Erythroblast (primary cell): ENCODE data around the gene SNX5.
A peak's percentile ranks its signal among the peaks of the same experiment; 100 is the strongest.

Experiments
- DNase-seq, 2 experiments: peaks; one replicate each; lab custom pipeline; 2025; lab: John Stamatoyannopoulos, UW
- GATA1 ChIP-seq: IDR thresholded peaks from 2 replicates; pipeline ENCODE4 v1.6.1; 2011; ENCODE audit warnings: low read depth, mild to moderate bottlenecking, control low read depth, low read length, moderate library complexity
- POLR2A ChIP-seq: IDR thresholded peaks from 2 replicates; pipeline ENCODE4 v1.6.1; 2011; ENCODE audit warnings: mild to moderate bottlenecking, low read length

Gene SNX5

DNA sequence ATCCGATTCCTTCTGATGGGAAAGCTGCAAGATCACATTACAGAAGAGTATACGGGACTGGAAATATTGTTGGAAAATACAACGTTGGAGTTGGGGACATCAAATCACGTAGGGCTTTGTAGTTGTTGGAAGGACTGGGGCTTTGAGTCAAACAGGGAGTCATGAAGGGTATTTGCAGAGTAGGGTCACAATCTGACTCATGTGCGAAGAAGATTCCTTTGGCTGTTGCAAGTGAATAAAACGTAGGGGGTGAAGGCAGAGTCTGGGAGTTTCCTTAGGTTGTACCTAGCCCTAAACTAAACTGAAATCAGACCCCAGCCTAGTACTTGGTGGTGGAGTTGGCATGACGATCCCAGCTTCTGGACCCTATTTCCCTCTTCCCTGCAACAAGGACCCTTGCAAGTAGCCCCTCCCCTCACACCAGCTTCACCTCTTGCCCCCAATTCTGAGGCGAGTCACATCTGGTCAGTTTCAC lies 32.3 kb downstream of the SNX5 start:
- DNase-seq, result no peak

DNA sequence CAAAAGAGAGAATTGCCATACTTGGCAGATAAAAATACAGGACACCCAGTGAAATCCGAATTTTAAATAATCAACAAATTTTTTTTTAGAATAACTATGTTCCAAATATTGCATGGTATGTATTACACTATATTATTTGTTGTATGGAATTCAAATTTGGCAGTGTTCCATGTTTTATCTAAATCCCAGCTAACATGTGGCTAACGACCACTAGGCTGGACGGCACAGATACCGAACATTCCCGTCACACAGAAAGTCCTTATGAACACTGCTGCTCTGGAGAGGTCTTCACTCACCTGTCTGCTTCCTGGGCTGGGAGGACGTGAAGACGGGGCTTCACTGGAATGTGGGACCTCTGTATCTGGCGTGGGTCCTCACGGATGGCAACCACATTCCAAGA lies 32.8 kb downstream of the SNX5 start:
- TF ChIP-seq POLR2A, result no peak
- TF ChIP-seq GATA1, result no peak
- peak in 1 of 2 experiments; percentile 10 for DNase-seq

More for the DNA sequence above, 32.3 kb downstream of the SNX5 start:
- no peak for TF ChIP-seq GATA1

DNA sequence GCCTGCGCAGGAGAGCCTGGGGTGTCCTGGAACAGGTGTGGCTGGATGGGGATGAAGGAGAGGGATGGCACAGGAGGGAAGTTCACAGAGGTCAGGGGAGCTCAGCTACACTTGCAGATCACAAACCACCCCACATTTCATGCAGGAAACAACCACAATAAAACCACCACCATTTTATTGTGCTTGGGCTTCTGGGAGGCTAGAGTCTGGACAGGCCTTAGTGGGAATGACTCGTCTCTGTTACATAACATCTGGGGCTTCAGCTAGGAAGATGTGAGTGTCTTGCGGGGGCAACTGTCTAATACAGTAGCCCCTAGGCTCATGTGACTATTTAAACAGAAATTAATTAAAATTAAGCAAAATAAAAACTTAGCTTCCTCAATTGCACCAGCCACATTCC lies 33.4 kb downstream of the SNX5 start:
- DNase-seq, result no peak
- no peak for TF ChIP-seq GATA1
- no peak for TF ChIP-seq POLR2A

DNA sequence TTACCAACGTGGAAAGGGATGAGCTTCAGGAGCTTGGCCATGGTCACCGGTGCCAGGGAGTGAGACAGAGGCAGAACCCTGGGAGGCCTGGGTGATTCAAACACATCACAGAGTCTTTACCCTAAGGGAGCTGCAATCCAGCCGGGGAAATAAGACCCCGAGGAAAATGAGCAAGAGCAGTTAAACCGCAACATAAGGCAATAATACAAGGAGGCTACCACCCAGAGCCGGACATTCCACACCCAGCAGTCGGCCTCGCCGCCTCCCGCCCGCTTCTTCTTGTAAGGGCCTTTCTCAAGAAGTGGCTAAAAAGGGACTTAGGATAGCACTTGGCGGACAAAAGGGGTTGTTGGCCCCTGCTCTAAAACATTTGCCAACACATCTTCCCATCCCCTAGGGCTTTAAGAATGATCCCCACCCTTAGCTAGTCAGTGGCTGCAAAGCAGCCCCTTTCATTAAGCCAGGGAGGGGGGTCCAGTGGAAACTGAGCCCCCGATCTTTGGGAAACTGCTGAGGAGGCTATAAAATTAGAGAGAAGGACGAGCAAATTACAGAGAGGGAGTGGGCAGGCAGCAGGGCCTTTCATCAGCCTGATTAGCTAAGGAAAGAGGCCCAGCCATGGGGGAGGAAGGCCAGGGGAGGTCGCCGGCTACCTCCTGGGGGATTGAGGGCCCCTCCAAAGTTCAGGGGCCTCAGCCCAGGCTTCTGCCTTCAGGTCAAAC lies 34.3 kb downstream of the SNX5 start:
- DNase-seq, result no peak

DNA sequence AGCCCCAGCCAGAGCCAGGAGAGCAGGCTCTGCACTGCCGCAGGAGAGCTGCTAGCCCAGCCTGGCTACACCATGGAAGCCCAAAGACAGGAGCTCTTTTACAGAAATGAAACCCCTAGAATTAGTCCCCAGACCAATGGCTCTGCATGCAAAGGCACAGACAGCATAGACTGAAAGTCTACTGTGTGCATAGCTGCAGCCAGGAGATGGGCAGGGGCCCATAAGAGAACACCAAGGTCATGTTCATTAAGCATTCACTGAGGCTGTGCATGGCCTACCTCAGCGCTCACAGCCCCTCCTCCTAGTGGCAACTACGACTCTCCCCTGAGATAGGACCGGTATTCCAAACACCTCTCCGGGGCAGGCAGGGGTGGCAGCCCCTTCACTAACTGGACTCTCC lies 34.9 kb downstream of the SNX5 start:
- DNase-seq, result no peak
- TF ChIP-seq GATA1, result no peak
- TF ChIP-seq POLR2A, result no peak

More for the DNA sequence above, 34.3 kb downstream of the SNX5 start:
- TF ChIP-seq GATA1 (no peak), POLR2A (no peak)

DNA sequence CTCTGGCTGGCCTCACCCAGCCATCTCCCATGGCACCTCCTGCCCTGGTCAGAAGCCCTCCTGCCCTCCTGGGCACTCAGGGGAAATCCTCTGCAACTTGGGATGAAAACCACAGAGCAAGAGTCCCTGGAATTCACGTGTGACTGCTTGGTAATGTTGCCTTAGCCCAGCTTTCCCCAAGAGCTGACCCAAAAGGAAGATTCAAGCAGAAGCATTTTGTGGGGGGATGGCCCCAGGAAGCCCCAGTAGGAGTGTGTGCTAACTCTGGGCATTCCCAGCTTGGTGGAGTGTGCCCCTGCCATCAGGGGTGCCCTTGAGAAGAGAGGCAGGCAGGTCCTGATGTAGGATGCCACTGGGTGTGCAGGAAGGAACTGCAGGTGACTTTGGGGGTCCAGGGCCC lies 35.5 kb downstream of the SNX5 start:
- DNase-seq, result no peak
- no peak for TF ChIP-seq GATA1
- no peak for TF ChIP-seq POLR2A

DNA sequence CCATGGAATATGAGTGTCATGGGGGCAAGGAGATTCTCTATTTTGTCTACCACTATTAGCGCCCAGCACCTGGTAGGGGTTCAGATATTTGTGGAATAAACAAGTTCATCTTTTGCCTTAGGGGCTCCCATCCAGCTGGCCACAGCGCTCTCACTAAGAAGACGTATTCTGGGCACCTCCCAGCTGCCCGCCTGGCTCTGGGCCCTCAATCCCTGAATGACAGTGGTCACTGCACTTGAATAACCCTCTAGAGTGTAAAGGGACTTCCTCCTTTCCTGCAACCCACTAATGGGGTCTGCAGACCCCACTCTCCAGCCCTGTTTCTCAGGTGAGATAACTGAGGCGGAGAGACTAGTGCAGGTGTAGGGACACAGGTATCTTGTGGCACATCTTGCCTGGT lies 36.2 kb downstream of the SNX5 start:
- DNase-seq, result no peak
- TF ChIP-seq POLR2A (no peak), GATA1 (no peak)

DNA sequence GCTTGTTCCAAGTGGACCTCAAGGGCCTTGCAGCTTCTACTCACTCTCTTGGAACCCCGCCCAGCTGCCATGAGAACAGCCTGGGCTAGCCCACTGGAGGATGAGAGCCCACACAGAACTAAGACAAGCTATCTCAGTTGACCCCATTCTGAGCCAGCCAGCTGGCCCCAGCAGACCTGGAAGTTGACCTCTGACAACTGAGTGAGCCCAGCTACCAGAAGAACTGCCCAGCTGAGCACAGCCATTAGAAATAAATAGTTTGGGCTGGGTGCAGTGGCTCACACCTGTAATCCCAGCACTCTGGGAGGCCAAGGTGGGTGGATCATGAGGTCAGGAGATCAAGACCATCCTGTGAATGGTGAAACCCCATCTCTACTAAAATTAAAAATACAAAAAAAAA lies 37.1 kb downstream of the SNX5 start:
- no peak for DNase-seq
- TF ChIP-seq GATA1, result no peak
- no peak for TF ChIP-seq POLR2A

DNA sequence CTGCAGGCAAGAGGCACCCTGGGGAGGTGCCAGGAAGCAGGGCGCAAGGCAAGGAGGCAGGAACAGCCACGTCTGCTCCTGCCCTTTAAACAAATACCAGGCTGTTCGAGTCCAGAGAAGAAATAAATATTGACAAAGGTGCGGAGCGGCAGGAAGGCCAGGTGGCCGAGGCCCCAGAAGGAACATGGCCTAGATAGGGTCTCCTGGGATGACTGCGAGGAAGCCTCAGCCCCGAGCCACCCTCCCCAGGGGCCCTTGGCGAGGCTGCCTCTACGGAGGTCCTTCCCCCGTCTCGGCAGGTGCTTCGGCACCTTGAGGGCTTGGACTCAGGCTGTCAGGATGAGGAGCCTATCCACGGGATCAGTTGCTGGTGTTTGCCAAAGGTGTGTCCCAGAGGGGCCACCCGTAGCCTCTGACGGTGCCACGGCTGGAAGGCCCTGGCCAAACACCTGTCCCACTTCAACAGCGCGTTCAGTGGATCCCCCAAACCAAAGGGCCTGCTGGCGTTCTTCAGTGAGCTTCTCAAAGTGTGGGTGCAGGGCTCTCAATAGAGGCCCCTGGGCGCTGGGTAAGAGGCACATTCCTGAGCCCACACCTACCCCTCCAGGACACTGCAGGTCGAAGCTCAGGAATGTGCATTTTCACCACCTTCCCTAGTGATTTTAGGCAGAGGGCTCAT lies 39.8 kb downstream of the SNX5 start:
- TF ChIP-seq POLR2A (no peak), GATA1 (no peak)
- no peak for DNase-seq

DNA sequence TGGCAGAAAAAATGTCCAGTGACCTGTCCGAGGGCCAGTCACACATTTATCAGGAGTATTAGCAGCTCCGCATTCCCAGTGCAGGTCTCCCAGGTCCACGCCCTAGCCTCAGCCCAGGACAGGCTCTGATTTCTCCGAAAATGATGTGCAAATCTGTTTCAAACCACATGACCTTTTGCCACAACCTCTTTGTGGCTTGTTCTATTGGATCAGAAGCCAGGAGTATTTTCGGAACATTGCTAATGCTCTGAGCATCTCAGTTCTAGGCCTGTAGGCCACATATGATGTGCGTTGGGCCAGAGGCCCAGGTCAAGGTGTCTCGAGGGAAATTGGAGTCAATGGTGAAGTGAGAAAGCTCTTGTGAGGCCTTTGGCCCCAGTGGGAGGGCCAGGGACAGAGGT lies 40.4 kb downstream of the SNX5 start:
- no peak for DNase-seq
- no peak for TF ChIP-seq GATA1
- TF ChIP-seq POLR2A, result no peak

DNA sequence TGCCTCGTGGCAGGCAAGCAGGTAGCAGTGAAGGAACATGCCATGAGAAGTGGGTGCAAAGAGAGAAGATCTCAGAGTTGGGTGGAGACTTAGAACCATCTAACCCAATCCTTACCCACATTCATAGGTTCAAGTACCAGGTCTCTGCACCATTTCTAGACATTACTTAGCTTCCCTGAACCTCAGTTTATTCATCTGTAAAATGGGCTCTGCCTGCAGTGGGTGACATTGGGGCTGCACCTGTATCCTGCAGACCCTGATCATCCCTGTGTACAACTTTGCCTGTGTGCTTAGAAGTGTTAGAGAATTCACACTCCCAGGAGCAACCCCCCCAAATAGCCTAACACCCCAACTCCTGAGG lies 42.7 kb downstream of the SNX5 start:
- DNase-seq, result no peak
- no peak for TF ChIP-seq GATA1
- no peak for TF ChIP-seq POLR2A

DNA sequence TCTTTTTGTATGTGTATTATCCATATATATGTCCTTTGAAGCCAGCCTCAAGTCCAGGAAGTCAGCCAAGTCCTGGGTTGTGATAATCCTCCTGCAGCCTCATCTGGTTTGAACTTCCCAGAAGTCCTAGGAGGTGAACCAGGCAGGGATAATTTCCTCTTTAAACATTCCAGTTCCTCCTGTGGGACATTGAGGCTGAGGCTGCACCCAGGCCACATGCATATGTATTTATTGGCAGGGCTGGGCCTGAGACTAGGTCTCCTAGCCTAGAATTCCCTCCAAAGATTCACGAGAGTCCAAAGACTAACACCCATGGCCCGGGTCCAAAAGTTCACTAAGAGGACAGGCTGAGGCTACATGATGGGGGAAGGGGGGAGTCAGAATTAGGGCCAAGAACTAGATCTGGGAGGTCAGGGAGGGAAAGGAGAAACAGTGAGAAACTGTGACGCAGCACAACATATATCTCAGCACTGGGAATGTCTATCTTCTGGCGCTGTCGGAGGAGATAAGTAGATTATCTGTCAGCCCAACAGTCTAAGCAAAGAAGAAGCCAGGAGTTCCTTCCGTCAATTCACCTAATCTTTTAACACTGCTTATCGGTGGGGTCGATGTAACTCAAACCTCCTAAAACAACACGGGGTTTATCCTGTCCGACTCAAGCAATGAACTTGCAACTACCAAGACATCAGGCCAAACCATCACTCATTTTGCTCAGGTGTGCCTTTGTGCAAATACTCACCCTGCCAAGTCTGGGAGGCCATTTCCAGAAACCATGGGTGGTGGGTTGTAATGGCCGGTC lies 43.3 kb downstream of the SNX5 start:
- TF ChIP-seq GATA1, result no peak
- no peak for TF ChIP-seq POLR2A
- DNase-seq, result peak; percentile 45 to 83

DNA sequence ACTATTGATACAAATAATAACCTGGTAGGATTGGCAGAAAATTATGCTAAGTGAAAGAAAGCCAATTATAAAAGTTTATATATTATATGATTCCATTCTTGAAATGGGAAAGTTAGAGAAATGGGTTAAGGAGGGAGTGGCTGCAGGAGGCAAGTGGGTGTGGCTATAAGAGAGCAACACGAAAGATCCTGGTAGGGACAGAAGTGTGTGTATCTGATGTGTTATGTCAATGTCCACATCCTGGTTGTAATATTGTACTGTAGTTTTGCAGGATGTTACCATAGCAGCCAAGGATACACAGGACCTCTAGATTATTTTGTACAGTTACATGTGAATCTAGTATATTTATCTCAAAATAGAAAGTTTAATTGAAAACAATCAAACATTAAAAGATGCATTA lies 46.8 kb downstream of the SNX5 start:
- no peak for DNase-seq
- TF ChIP-seq GATA1 (no peak), POLR2A (no peak)

DNA sequence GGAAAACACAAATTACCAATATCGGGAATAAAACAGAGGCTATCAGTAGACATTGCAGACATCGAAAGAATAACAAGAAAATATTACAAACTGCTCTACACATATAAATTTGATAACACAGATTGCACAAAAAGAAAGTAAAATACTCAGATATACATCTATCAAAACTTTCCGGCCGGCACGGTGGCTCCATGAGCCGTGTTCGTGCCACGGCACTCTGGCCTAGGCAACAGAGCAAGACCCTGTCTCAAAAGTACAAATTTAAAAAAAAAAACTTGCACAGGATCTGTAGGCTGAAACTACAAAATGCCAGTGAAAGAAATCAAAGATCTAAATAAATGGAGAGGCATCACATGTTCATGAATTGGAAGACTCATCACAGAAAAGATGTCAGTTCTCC lies 49.4 kb downstream of the SNX5 start:
- no peak for DNase-seq
- TF ChIP-seq POLR2A, result no peak
- TF ChIP-seq GATA1, result no peak
